OCI-LY3 (cell line): ENCODE data around the gene RHOD.

Source experiments
- H2AFZ ChIP-seq: fragments of 200-600, 300-600 bp; shearing (Covaris generic); 2 replicates; pipeline ENCODE4 v1.6.0; 2014; ENCODE audit warnings: antibody characterized with exemption, low read depth, low read length
- H3K27ac ChIP-seq: fragments of 200-600, 300-600 bp; sonication (generic); 2 replicates; pipeline ENCODE4 v1.5.1; 2014; ENCODE audit warnings: mild to moderate bottlenecking, low read length, moderate library complexity, mixed read lengths
- H3K27me3 ChIP-seq: fragments of 200-600, 300-600 bp; sonication (generic); 2 replicates; pipeline ENCODE4 v1.6.1; 2014; ENCODE audit warnings: low read depth, low read length, mixed read lengths
- H3K36me3 ChIP-seq: fragments of 200-600, 300-600 bp; sonication (generic); replicated peaks from 2 replicates; pipeline ENCODE3; 2014; ENCODE audit warnings: low read depth, low read length, mixed read lengths
- H3K4me1 ChIP-seq: fragments of 300-600, 200-600 bp; sonication (generic); 2 replicates; pipeline ENCODE4 v1.6.1; 2014; ENCODE audit warnings: low read length, mixed read lengths
- H3K4me2 ChIP-seq: fragments of 200-600, 300-600 bp; sonication (generic); 2 replicates; pipeline ENCODE4 v1.6.1; 2014; ENCODE audit warnings: low read length, mixed read lengths
- H3K4me3 ChIP-seq: fragments of 300-600, 200-600 bp; sonication (generic); 2 replicates; pipeline ENCODE4 v1.5.1; 2014; ENCODE audit warnings: antibody characterized with exemption, mild to moderate bottlenecking, low read length, moderate library complexity
- H3K79me2 ChIP-seq: fragments of 300-600, 200-600 bp; shearing (Covaris generic); 2 replicates; pipeline ENCODE4 v1.6.1; 2014; ENCODE audit warnings: mild to moderate bottlenecking, low read length, mixed read lengths
- H3K9ac ChIP-seq: fragments of 300-600, 200-600 bp; shearing (Covaris generic); 2 replicates; pipeline ENCODE4 v1.6.0; 2014; ENCODE audit warnings: mild to moderate bottlenecking, low read length, moderate library complexity
- H3K9me3 ChIP-seq: fragments of 200-600, 300-600 bp; shearing (Covaris generic); 2 replicates; pipeline ENCODE4 v1.6.1; 2014; ENCODE audit warnings: low read length, mixed read lengths; ENCODE audit not compliant: insufficient read depth
- H4K20me1 ChIP-seq: fragments of 200-600, 300-600 bp; sonication (generic); 2 replicates; pipeline ENCODE4 v1.6.1; 2016; ENCODE audit warnings: low read length, mixed read lengths; ENCODE audit not compliant: insufficient read depth
- CTCF ChIP-seq: fragments of 200-600, 300-600 bp; sonication (generic); IDR thresholded peaks from 2 replicates; pipeline ENCODE4 v1.5.1; 2014; ENCODE audit warnings: antibody characterized with exemption, low read length, low read depth
- EZH2phosphoT487 ChIP-seq: fragments of 200-600 bp; shearing (Covaris generic); IDR thresholded peaks from 2 replicates; pipeline ENCODE4 v1.6.1; 2018; ENCODE audit warnings: antibody characterized with exemption, mixed run types, low read depth

RHOD gene

GRCh38 chr11:67022341-67022933 is 34.2 kb upstream of the RHOD start:
- H3K4me1 ChIP-seq: peaks cover 45% of the 10 kb centered on the region
- H4K20me1 ChIP-seq: no peaks in the 10 kb centered on the region
- H2AFZ ChIP-seq: no peak overlapping the region
- H3K79me2 ChIP-seq: no peaks in the 10 kb centered on the region
- no peaks in the 10 kb centered on the region for H3K9me3 ChIP-seq
- H3K4me2 ChIP-seq: no peak overlapping the region
- no peaks in the 10 kb centered on the region for H3K36me3 ChIP-seq
- no peak overlapping the region for H3K4me3 ChIP-seq
- peaks cover 43% of the 10 kb centered on the region for H3K27me3 ChIP-seq
- TF ChIP-seq EZH2phosphoT487 (no peak), CTCF (no peak)
- H3K9ac ChIP-seq: no peak overlapping the region
- no peak overlapping the region for H3K27ac ChIP-seq

DNA sequence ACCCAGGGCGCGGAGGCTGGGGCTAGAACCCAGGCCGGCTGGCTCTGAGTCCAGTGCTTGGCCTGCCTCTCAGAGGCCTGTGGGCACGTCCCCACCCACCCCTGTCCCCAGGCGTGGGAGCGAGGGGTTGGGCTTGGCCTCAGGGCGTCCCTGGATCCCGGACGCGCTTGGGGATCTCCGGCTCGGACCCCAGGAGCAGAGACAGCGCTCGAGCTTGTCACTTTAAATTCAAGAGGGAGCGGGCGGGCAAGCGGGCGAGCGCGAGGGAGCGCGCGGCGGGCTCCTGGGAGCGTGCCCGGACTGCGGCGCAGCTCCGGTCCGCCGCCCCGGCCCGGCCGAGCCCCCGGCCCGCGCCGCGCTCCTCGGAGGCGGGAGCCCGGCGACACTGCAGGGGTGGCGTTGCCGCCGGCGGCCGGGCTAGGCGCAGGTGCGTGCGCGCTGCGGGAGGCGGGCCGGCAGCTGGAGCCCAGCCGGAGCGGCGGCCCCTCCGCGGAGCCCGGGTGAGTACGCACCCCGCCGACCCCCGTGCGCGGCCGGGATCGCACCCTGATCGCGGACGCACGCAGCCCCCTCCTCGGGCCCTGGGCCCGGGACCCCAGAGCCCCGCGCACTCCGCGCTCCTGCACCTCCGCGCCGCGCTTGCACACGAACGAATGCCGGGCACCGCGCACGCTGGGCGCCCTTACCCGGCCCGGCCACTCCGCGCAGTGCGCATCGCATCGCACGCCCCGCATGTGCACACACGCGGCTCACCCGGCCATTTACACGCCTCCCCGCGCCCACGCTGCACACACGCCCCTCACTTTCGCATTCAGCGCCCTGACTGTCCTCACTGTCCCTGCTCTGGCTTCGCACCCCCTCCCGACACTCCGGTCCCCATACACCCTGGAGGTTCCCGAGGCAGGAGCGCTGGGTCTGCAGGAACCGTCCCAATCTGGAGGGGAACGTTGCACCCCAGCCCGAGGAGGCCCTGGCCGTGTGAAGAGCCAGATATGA is 33.4 kb upstream of the RHOD start, which contains the start of gene SYT12:
TSS of gene SYT12 (plus strand) at position 174 of the 996 bp plus-strand sequence. CDS start 7,011 bp downstream, outside the sequence.
- H4K20me1 ChIP-seq: no peaks in the 10 kb centered on the region
- H3K4me2 ChIP-seq: peak within 1 kb of the TSS; percentile 65
- no peaks in the 10 kb centered on the region for H3K36me3 ChIP-seq
- no peaks in the 10 kb centered on the region for H3K9me3 ChIP-seq
- no peak within 1 kb of the TSS for H3K4me3 ChIP-seq
- peaks cover 53% of the 10 kb centered on the region for H3K4me1 ChIP-seq
- peaks cover 51% of the 10 kb centered on the region for H3K27me3 ChIP-seq
- TF ChIP-seq EZH2phosphoT487 (no peak), CTCF (no peak)
- no peaks in the 10 kb centered on the region for H3K79me2 ChIP-seq
- no peak within 1 kb of the TSS for H3K9ac ChIP-seq
- no peak within 1 kb of the TSS for H3K27ac ChIP-seq
- H2AFZ ChIP-seq: no peak within 1 kb of the TSS

DNA sequence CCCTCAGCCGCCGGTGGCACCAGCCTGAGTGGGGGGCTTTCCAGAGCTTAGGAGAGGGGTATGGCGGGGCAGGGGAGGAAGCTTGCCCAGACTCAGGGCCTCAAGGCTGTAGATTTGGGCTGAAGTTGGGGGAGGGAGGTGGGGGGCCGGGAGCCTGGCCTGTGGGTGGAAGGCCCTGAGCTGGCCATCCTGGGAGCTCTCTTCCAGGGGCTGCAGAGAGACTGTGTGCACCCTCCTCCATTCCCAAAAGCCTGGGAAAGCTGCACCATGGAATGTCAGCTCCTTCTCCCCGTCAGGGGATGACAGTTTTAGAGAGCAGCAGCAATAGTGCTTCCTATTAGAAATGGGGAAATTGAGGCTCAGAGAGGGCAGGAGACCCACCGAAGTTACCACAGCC is 32.7 kb upstream of the RHOD start:
- H2AFZ ChIP-seq: no peak overlapping the region

More for the DNA sequence above, 32.7 kb upstream of the RHOD start:
- TF ChIP-seq EZH2phosphoT487: no peak
- TF ChIP-seq CTCF: no peak
- Histone ChIP-seq H4K20me1 (no peaks in the 10 kb centered on the region), H3K9ac (no peak overlapping the region), H3K4me3 (no peak overlapping the region), H3K36me3 (no peaks in the 10 kb centered on the region), H3K27ac (no peak overlapping the region), H3K79me2 (no peaks in the 10 kb centered on the region), H3K9me3 (no peaks in the 10 kb centered on the region), H3K4me2 (peak overlapping the region; percentile 65), H3K4me1 (peaks cover 59% of the 10 kb centered on the region), H3K27me3 (peaks cover 58% of the 10 kb centered on the region)
